K562 (cell line): Measurements from ENCODE around the gene FOXN3. TPM values are rescaled to one million over a fixed set of nuclear protein-coding genes. Genes with fewer than 3 reads are reported as not detected.

Experiments used
- ATAC-seq: fragments of 200-7000 bp; cut with Tn5 transposase; 3 replicates; pipeline ENCODE4 v1.9.1; 2020; ENCODE audit warnings: moderate library complexity
- BruUV-seq: library from RNA; stranded (reverse); fragments of 400-500 nt; replicated peaks from 2 replicates; lab custom pipeline; 2021; lab: Mats Ljungman, UMichigan
- CTCF ChIA-PET: fragments of 300-600 bp; formaldehyde crosslinking; extraction: SDS; loops from one replicate; lab custom pipeline; 2021; ENCODE audit warnings: low intra/inter-chr PET ratio; lab: Yijun Ruan, JAX
- POLR2A ChIA-PET: fragments of 300-600, 350-650 bp; sonication (Branson Sonifier 250); formaldehyde crosslinking; extraction: SDS; loops from one replicate; lab custom pipeline; 2021; ENCODE audit warnings: antibody characterized with exemption, inconsistent platforms; lab: Yijun Ruan, JAX
- DNase-seq, 4 experiments: peaks; one replicate each; pipeline versions ENCODE4 v3.0.0 to v3.0.0-alpha.2; 2011 to 2018; ENCODE audit warnings: low spot score in 3 of 4, mixed read lengths in 3 of 4; ENCODE audit errors: extremely low read depth in 1 of 4
- FAIRE-seq: peaks from 2 replicates; lab custom pipeline; 2011; peaks lifted over from hg19 to GRCh38; lab: Jason Lieb, UNC
- H2AFZ ChIP-seq: 2 replicates; pipeline ENCODE4 v1.6.0; 2011; ENCODE audit warnings: low read depth, low read length, control low read depth, inconsistent platforms
- H3K27ac ChIP-seq: fragments of 200-600 bp; 3 replicates; pipeline ENCODE4 v1.8.0; 2011; ENCODE audit warnings: low read depth, mild to moderate bottlenecking, control low read depth, inconsistent platforms, low read length, moderate library complexity, mixed read lengths; ENCODE audit errors: extremely low read depth
- H3K27me3 ChIP-seq, 2 experiments: fragments of 300-600 bp in 1 of 2; 2 replicates in 1 of 2; 3 replicates in 1 of 2; pipeline versions ENCODE4 v1.6.0 to v1.8.0; 2011; ENCODE audit warnings: inconsistent platforms in 2 of 2, low read length in 2 of 2, mild to moderate bottlenecking in 1 of 2, mixed read lengths in 1 of 2, moderate library complexity in 1 of 2; ENCODE audit not compliant: control insufficient read depth in 2 of 2, insufficient read depth in 2 of 2
- H3K36me3 ChIP-seq: fragments of 300-600 bp; 3 replicates; pipeline ENCODE4 v1.8.0; 2011; ENCODE audit warnings: mild to moderate bottlenecking, low read length, inconsistent platforms; ENCODE audit not compliant: control insufficient read depth, insufficient read depth
- H3K4me1 ChIP-seq, 2 experiments: fragments of 200-600 bp in 1 of 2; replicated peaks in 1 of 2; 2 replicates in 1 of 2; 3 replicates in 1 of 2; pipeline versions ENCODE4 v1.5.1 to v1.8.0; 2011; ENCODE audit warnings: inconsistent platforms in 2 of 2, low read length in 2 of 2, mild to moderate bottlenecking in 1 of 2, mixed read lengths in 1 of 2, moderate library complexity in 1 of 2; ENCODE audit not compliant: control insufficient read depth in 2 of 2, insufficient read depth in 2 of 2
- H3K4me2 ChIP-seq: 2 replicates; pipeline ENCODE4 v1.6.1; 2011; ENCODE audit warnings: low read length, control low read depth, inconsistent platforms, mixed read lengths; ENCODE audit not compliant: insufficient read depth
- H3K4me3 ChIP-seq: fragments of 200-600 bp; sonication (generic), shearing (Covaris generic); 2 replicates; pipeline ENCODE4 v1.5.1; 2016; ENCODE audit warnings: control low read depth, inconsistent platforms
- H3K79me2 ChIP-seq: fragments of 200-600 bp; 3 replicates; pipeline ENCODE4 v1.8.0; 2011; ENCODE audit warnings: low read length, inconsistent platforms; ENCODE audit not compliant: control insufficient read depth, insufficient read depth
- H3K9ac ChIP-seq, 2 experiments: 2 replicates each; pipeline versions ENCODE4 v1.6.0 to v1.6.1; 2011; ENCODE audit warnings: low read depth in 2 of 2, low read length in 2 of 2, control low read depth in 1 of 2, inconsistent platforms in 1 of 2, mild to moderate bottlenecking in 1 of 2, mixed read lengths in 1 of 2; ENCODE audit not compliant: insufficient read depth in 1 of 2
- H3K9me1 ChIP-seq: one replicate; pipeline ENCODE4 v1.6.0; 2011; ENCODE audit warnings: inconsistent platforms, mild to moderate bottlenecking, low read length, moderate library complexity; ENCODE audit not compliant: control insufficient read depth, insufficient read depth
- H3K9me3 ChIP-seq: replicated peaks from 2 replicates; pipeline ENCODE4 v1.5.1; 2011; ENCODE audit warnings: low read depth, low read length, inconsistent platforms; ENCODE audit not compliant: control insufficient read depth, insufficient read depth
- H4K20me1 ChIP-seq: replicated peaks from 2 replicates; pipeline ENCODE4 v1.6.1; 2011; ENCODE audit warnings: low read length, inconsistent platforms, mixed read lengths; ENCODE audit not compliant: control insufficient read depth, insufficient read depth
- HMGN3 ChIP-seq: IDR thresholded peaks from 2 replicates; pipeline ENCODE4 v1.6.1; 2011; ENCODE audit warnings: borderline replicate concordance, low read depth, mild to moderate bottlenecking, mixed read lengths, low read length; ENCODE audit not compliant: insufficient read length; ENCODE audit errors: extremely low read depth
- MAFF ChIP-seq: IDR thresholded peaks from 2 replicates; pipeline ENCODE4 v1.6.1; 2012; ENCODE audit warnings: low read length, improper control_type of control experiment
- MLLT1 ChIP-seq, 2 experiments: fragments of 450-650 bp; IDR thresholded peaks; 2 replicates each; pipeline ENCODE4 v1.6.1; 2016
- NCOR1 ChIP-seq: fragments of 450-650 bp; IDR thresholded peaks from 2 replicates; pipeline ENCODE4 v1.6.1; 2016; ENCODE audit warnings: mild to moderate bottlenecking, moderate library complexity
- NR4A1 ChIP-seq, 2 experiments: fragments of 250-450 bp in 1 of 2; fragments of 450-650 bp in 1 of 2; sonication (Bioruptor Pico) in 1 of 2; IDR thresholded peaks; 2 replicates each; pipeline versions ENCODE4 v1.4.0 to v1.6.1; 2016 to 2020; ENCODE audit warnings: mild to moderate bottlenecking in 2 of 2, missing compliant biosample characterization in 1 of 2, missing genetic modification characterization in 1 of 2, moderate library complexity in 1 of 2
- PHB2 ChIP-seq: fragments of 450-650 bp; IDR thresholded peaks from 2 replicates; pipeline ENCODE4 v1.6.1; 2017; ENCODE audit warnings: low read depth
- SMARCA5 ChIP-seq: fragments of 450-650 bp; IDR thresholded peaks from 2 replicates; pipeline ENCODE4 v1.6.1; 2016
- TRIM28 ChIP-seq: fragments of 450-650 bp; IDR thresholded peaks from 2 replicates; pipeline ENCODE4 v1.6.1; 2017
- VEZF1 ChIP-seq: fragments of 200-800 bp; sonication (Bioruptor generic); IDR thresholded peaks from 2 replicates; pipeline ENCODE4 v1.6.1; 2017; ENCODE audit warnings: missing genetic modification characterization, missing compliant biosample characterization
- ZNF197 ChIP-seq: fragments of 200-800 bp; sonication (Bioruptor generic); IDR thresholded peaks from 2 replicates; pipeline ENCODE4 v1.6.1; 2016; ENCODE audit warnings: low read depth, missing genetic modification characterization, missing compliant biosample characterization
- ZNF316 ChIP-seq: fragments of 450-650 bp; IDR thresholded peaks from 2 replicates; pipeline ENCODE4 v1.6.1; 2016
- ZNF717 ChIP-seq: fragments of 250-450 bp; sonication (Bioruptor Pico); IDR thresholded peaks from 2 replicates; pipeline ENCODE4 v1.5.0; 2021
- WGBS: fragments of 100-300 bp; shearing (Covaris generic); methylation state at CpG from one replicate; pipeline ENCODE4 v1.1.6; 2016; ENCODE audit warnings: low coverage, mixed read lengths; ENCODE audit not compliant: insufficient coverage; ENCODE audit errors: missing lambda C conversion rate; 5-methylcytosine and 5-hydroxymethylcytosine counted together
- in situ Hi-C: fragments of 300-500 bp; cut with MboI; formaldehyde crosslinking; loops from 4 replicates; pipeline ENCODE4 v1.15.0; 2018; ENCODE audit warnings: inconsistent platforms, mixed read lengths
- intact Hi-C: fragments of 100-400 bp; cut with micrococcal nuclease; formaldehyde crosslinking; loops from 2 replicates; pipeline ENCODE4 v1.14.2; 2022
- polyA plus RNA-seq, 8 experiments: library from polyadenylated mRNA; depleted of rRNA in 4 of 8; stranded (reverse) in 5 of 8; unstranded in 3 of 8; fragments of >200 nt; fragmentation: Nextera tagmentation in 2 of 8; fragmentation: Illumina TruSeq in 1 of 8; extraction: Ambion mirVana in 2 of 8; extraction: Trizol in 1 of 8; gene quantifications; 2 replicates each; pipeline versions ENCODE4 v1.2.1 to v1.2.3, GENCODE V29; 2011 to 2014; ENCODE audit warnings: inconsistent platforms in 1 of 8, missing spikeins in 1 of 8
- total RNA-seq, 7 experiments: library from RNA; depleted of rRNA in 6 of 7; stranded (reverse); fragments of >200 nt in 6 of 7; fragmentation: Illumina TruSeq in 2 of 7; extraction: Trizol in 2 of 7; gene quantifications; 2 replicates each; pipeline versions ENCODE4 v1.2.1 to v1.2.3, GENCODE V29; 2011 to 2021; ENCODE audit warnings: low replicate concordance in 1 of 7

The FOXN3 gene
- total and polyA plus RNA-seq, 9 of the 15 experiments (the other 6 are each of a cell fraction or from before 2014, with no cell fraction given): 0.07 to 1.3 (median 0.40) TPM

GRCh38 chr14:89260898-89261297 lies 156.1 kb downstream of the FOXN3 start:
- intact Hi-C loops: no loop called here
- Histone ChIP-seq H3K27me3 (peaks cover 2 to 16% of the 10 kb centered on the region in 2 experiments; a peak in 2 of 5 replicates), H3K36me3 (no peaks in the 10 kb centered on the region), H4K20me1 (no peaks in the 10 kb centered on the region), H3K4me2 (no peak overlapping the region), H3K9ac (no peak overlapping the region), H3K4me1 (no peaks in the 10 kb centered on the region)
- ATAC-seq: no peak
- no peak for DNase-seq
- TF ChIP-seq MAFF: no peak
- no peak for TF ChIP-seq HMGN3
- no peak for TF ChIP-seq ZNF197 (CRISPR knock-in tag)
- TF ChIP-seq, all 486 proteins: peak for 0
- BruUV-seq: no TSS peak
- no peak for FAIRE-seq
- Histone ChIP-seq H3K79me2 (no peaks in the 10 kb centered on the region), H3K9me1 (no peaks in the 10 kb centered on the region), H3K9me3 (no peaks in the 10 kb centered on the region), H3K4me3 (no peak overlapping the region), H3K27ac (no peak overlapping the region), H2AFZ (no peak overlapping the region)
- WGBS: 0% methylated on average over 1 of the region's 1 CpG
- ChIA-PET POLR2A (interaction anchor here (1.4 kb wide), 1 partner anchor 12 kb away, joined by 3 read pairs; no protein-coding TSS in a partner anchor), CTCF (no interaction called here)
- in situ Hi-C loops: no loop called here

- WGBS: 18% methylated on average over 15 of the region's 15 CpGs
- ChIA-PET POLR2A (interaction anchor here (1.4 kb wide), 1 partner anchor 11 kb away, joined by 3 read pairs; no protein-coding TSS in a partner anchor), CTCF (no interaction called here)
- H3K9me1 ChIP-seq: no peaks in the 10 kb centered on the region
- no peak for FAIRE-seq
- H3K4me1 ChIP-seq: no peaks in the 10 kb centered on the region
- H3K36me3 ChIP-seq: no peaks in the 10 kb centered on the region
- no peak overlapping the region for H2AFZ ChIP-seq
- intact Hi-C loops: no loop called here
- no peak overlapping the region for H3K9ac ChIP-seq
- ATAC-seq: no peak
- no peak overlapping the region for H3K4me3 ChIP-seq
- no peaks in the 10 kb centered on the region for H3K79me2 ChIP-seq
- no peak for DNase-seq
- H3K27ac ChIP-seq: no peak overlapping the region
- H3K4me2 ChIP-seq: no peak overlapping the region
- no peaks in the 10 kb centered on the region for H4K20me1 ChIP-seq
- H3K27me3 ChIP-seq: peaks cover 2 to 16% of the 10 kb centered on the region in 2 experiments; a peak in 2 of 5 replicates
- BruUV-seq: no TSS peak
- no peaks in the 10 kb centered on the region for H3K9me3 ChIP-seq
- in situ Hi-C loops: no loop called here
- no peak for TF ChIP-seq PHB2
- no peak for TF ChIP-seq SMARCA5
- no peak for TF ChIP-seq TRIM28
- no peak for TF ChIP-seq ZNF316
- no peak for TF ChIP-seq NCOR1
- no peak for TF ChIP-seq ZNF717 (CRISPR knock-in tag)
- no peak for TF ChIP-seq MLLT1 (IDR thresholded peaks at IDR 0.05)
- TF ChIP-seq VEZF1: no peak
- no peak for TF ChIP-seq NR4A1 (CRISPR knock-in tag; IDR thresholded peaks at IDR 0.05)
- no peak for TF ChIP-seq NR4A1 (tag; IDR thresholded peaks at IDR 0.05)
Observed at GRCh38 chr14:89259951-89260609, 157.0 kb downstream of the FOXN3 start.
